H9 (cell line): Measurements from ENCODE around the gene GABRB1. TPM values are rescaled to one million over a fixed set of nuclear protein-coding genes. Genes with fewer than 3 reads are reported as not detected.

Experiments
- DNase-seq: peaks from one replicate; pipeline ENCODE4 v3.0.0-alpha.2; 2017
- H2AFZ ChIP-seq: one replicate; pipeline ENCODE4 v1.6.1; 2013; ENCODE audit warnings: mild to moderate bottlenecking, low read length, control low read depth, moderate library complexity
- H2AK5ac ChIP-seq: 2 replicates; pipeline ENCODE4 v1.6.1; 2013; ENCODE audit warnings: low read length, control low read depth, mixed read lengths; ENCODE audit not compliant: insufficient read length
- H2BK120ac ChIP-seq: one replicate; pipeline ENCODE4 v1.6.1; 2013; ENCODE audit warnings: low read depth, mild to moderate bottlenecking, low read length, control low read depth, inconsistent platforms; ENCODE audit not compliant: poor library complexity, severe bottlenecking
- H2BK12ac ChIP-seq: 2 replicates; pipeline ENCODE4 v1.6.1; 2013; ENCODE audit warnings: low read length, control low read depth, mixed read lengths, low read depth; ENCODE audit not compliant: insufficient read length
- H2BK15ac ChIP-seq: 2 replicates; pipeline ENCODE4 v1.6.1; 2013; ENCODE audit warnings: low read depth, low read length, control low read depth
- H2BK20ac ChIP-seq: one replicate; pipeline ENCODE4 v1.6.1; 2013; ENCODE audit warnings: low read depth, mild to moderate bottlenecking, low read length, control low read depth, inconsistent platforms; ENCODE audit not compliant: poor library complexity, severe bottlenecking
- H2BK5ac ChIP-seq: 2 replicates; pipeline ENCODE4 v1.6.1; 2013; ENCODE audit warnings: low read length, control low read depth, mixed read lengths; ENCODE audit not compliant: insufficient read length
- H3K14ac ChIP-seq: 2 replicates; pipeline ENCODE4 v1.6.1; 2013; ENCODE audit warnings: low read length, control low read depth; ENCODE audit not compliant: insufficient read depth
- H3K18ac ChIP-seq: 2 replicates; pipeline ENCODE4 v1.6.1; 2013; ENCODE audit warnings: low read depth, mild to moderate bottlenecking, mixed read lengths, low read length, control low read depth; ENCODE audit not compliant: insufficient read length
- H3K23ac ChIP-seq: 2 replicates; pipeline ENCODE4 v1.6.1; 2013; ENCODE audit warnings: low read length, control low read depth, mixed read lengths, low read depth; ENCODE audit not compliant: insufficient read length
- H3K23me2 ChIP-seq: 2 replicates; pipeline ENCODE4 v1.6.1; 2013; ENCODE audit warnings: low read depth, mild to moderate bottlenecking, mixed read lengths, low read length, control low read depth; ENCODE audit not compliant: insufficient read length, poor library complexity, severe bottlenecking
- H3K27ac ChIP-seq: 2 replicates; pipeline ENCODE4 v1.5.1; 2013; ENCODE audit warnings: low read length, control low read depth, mixed read lengths, low read depth; ENCODE audit not compliant: insufficient read length
- H3K27me3 ChIP-seq: 2 replicates; pipeline ENCODE4 v1.6.1; 2013; ENCODE audit warnings: low read length, control low read depth, inconsistent platforms; ENCODE audit not compliant: insufficient read depth
- H3K4ac ChIP-seq: 2 replicates; pipeline ENCODE4 v1.6.1; 2013; ENCODE audit warnings: low read depth, mild to moderate bottlenecking, control low read depth, inconsistent platforms, low read length, moderate library complexity
- H3K4me1 ChIP-seq: 2 replicates; pipeline ENCODE4 v1.6.1; 2013; ENCODE audit warnings: low read length, control low read depth, inconsistent platforms; ENCODE audit not compliant: insufficient read depth
- H3K4me2 ChIP-seq: 2 replicates; pipeline ENCODE4 v1.6.1; 2013; ENCODE audit warnings: low read length, control low read depth, mixed read lengths; ENCODE audit not compliant: insufficient read length, insufficient read depth
- H3K56ac ChIP-seq: 2 replicates; pipeline ENCODE4 v1.6.1; 2013; ENCODE audit warnings: low read depth, mild to moderate bottlenecking, mixed read lengths, low read length, control low read depth; ENCODE audit not compliant: insufficient read length
- H3K79me1 ChIP-seq: 2 replicates; pipeline ENCODE4 v1.6.1; 2013; ENCODE audit warnings: low read depth, mild to moderate bottlenecking, moderate library complexity, low read length, control low read depth, inconsistent platforms; ENCODE audit not compliant: insufficient read depth, poor library complexity, severe bottlenecking
- H3K79me2 ChIP-seq: 2 replicates; pipeline ENCODE4 v1.6.1; 2013; ENCODE audit warnings: low read length, control low read depth, inconsistent platforms; ENCODE audit not compliant: insufficient read depth
- H3K9ac ChIP-seq: 2 replicates; pipeline ENCODE4 v1.6.1; 2013; ENCODE audit warnings: low read length, control low read depth, mixed read lengths; ENCODE audit not compliant: insufficient read length; ENCODE audit errors: extremely low read depth
- H3K9me3 ChIP-seq: one replicate; pipeline ENCODE4 v1.6.1; 2013; ENCODE audit warnings: low read depth, low read length, inconsistent platforms; ENCODE audit not compliant: control insufficient read depth
- H3T11ph ChIP-seq: one replicate; pipeline ENCODE4 v1.6.1; 2013; ENCODE audit warnings: mild to moderate bottlenecking, low read length, control low read depth, inconsistent platforms
- H4K20me1 ChIP-seq: one replicate; pipeline ENCODE4 v1.6.1; 2013; ENCODE audit not compliant: control insufficient read depth, insufficient read length, insufficient read depth
- H4K5ac ChIP-seq: 2 replicates; pipeline ENCODE4 v1.6.1; 2013; ENCODE audit warnings: low read depth, mild to moderate bottlenecking, mixed read lengths, low read length, control low read depth; ENCODE audit not compliant: insufficient read length
- H4K8ac ChIP-seq: replicated peaks from 2 replicates; pipeline ENCODE4 v1.6.1; 2013; ENCODE audit warnings: low read length, control low read depth, mixed read lengths, low read depth; ENCODE audit not compliant: insufficient read length
- H4K91ac ChIP-seq: 2 replicates; pipeline ENCODE4 v1.6.1; 2013; ENCODE audit warnings: low read depth, mild to moderate bottlenecking, moderate library complexity, mixed read lengths, low read length, control low read depth; ENCODE audit not compliant: insufficient read length
- H3K27ac Mint-ChIP-seq, 3 experiments: 2 replicates in 2 of 3; 3 replicates in 1 of 3; pipeline ENCODE4 v1.8.0; 2020 to 2021; ENCODE audit warnings: mixed read lengths in 3 of 3, mild to moderate bottlenecking in 1 of 3, moderate library complexity in 1 of 3
- H3K27me3 Mint-ChIP-seq: 2 replicates; pipeline ENCODE4 v1.8.0; 2021; ENCODE audit warnings: low read depth, mild to moderate bottlenecking, moderate library complexity, mixed read lengths
- H3K36me3 Mint-ChIP-seq, 3 experiments: 2 replicates in 2 of 3; 3 replicates in 1 of 3; pipeline ENCODE4 v1.8.0; 2020 to 2021; ENCODE audit warnings: low read depth in 3 of 3, mixed read lengths in 3 of 3; ENCODE audit not compliant: insufficient read depth in 1 of 3
- H3K4me1 Mint-ChIP-seq, 2 experiments: 2 replicates each; pipeline ENCODE4 v1.8.0; 2020; ENCODE audit warnings: mixed read lengths in 2 of 2
- H3K4me3 Mint-ChIP-seq, 2 experiments: 2 replicates in 1 of 2; 3 replicates in 1 of 2; pipeline ENCODE4 v1.8.0; 2020 to 2021; ENCODE audit warnings: mild to moderate bottlenecking in 2 of 2, mixed read lengths in 2 of 2, moderate library complexity in 1 of 2
- H3K9me3 Mint-ChIP-seq, 2 experiments: 2 replicates in 1 of 2; 3 replicates in 1 of 2; pipeline ENCODE4 v1.8.0; 2020; ENCODE audit warnings: mild to moderate bottlenecking in 2 of 2, mixed read lengths in 2 of 2, moderate library complexity in 1 of 2
- whole genome bisulfite sequencing: extraction: QIAGEN DNeasy Blood & Tissue Kit; methylation state at CpG from one replicate; pipeline ENCODE4 v1.1.7; 2013; ENCODE audit warnings: missing lambda C conversion rate, low lambda C conversion rate, mixed read lengths; ENCODE audit not compliant: insufficient read length; ENCODE audit errors: extremely low coverage; 5-methylcytosine and 5-hydroxymethylcytosine counted together
- total RNA-seq: library from RNA; stranded (reverse); gene quantifications from 2 replicates; pipeline ENCODE4 v1.2.1, GENCODE V29; 2021
- TF ChIP-seq, protein P1 (sequence below): fragments of 200-600 bp; sonication (generic); conservative IDR thresholded peaks from 3 replicates; pipeline ENCODE4 v1.8.0; 2021; ENCODE audit warnings: antibody characterized with exemption, mild to moderate bottlenecking

The GABRB1 gene
- total RNA-seq, 1 experiment from 2014 or later: 0.39 TPM

- H3T11ph ChIP-seq: no peak overlapping the region
- no peaks in the 10 kb centered on the region for H3K9me3 ChIP-seq
- no peak overlapping the region for H2BK15ac ChIP-seq
- H3K18ac ChIP-seq: no peak overlapping the region
- Mint-ChIP-seq H3K36me3 (no peaks in the 10 kb centered on the region), H3K27ac (no peak overlapping the region), H3K4me1 (no peaks in the 10 kb centered on the region), H3K9me3 (peaks cover 0 to 2% of the 10 kb centered on the region in 2 experiments; a peak in 1 of 5 replicates), H3K27me3 (no peaks in the 10 kb centered on the region; the same call in 1 of the 2 replicates), H3K4me3 (no peak overlapping the region)
- no peak overlapping the region for H2AFZ ChIP-seq
- no peak overlapping the region for H2AK5ac ChIP-seq
- no peak overlapping the region for H2BK20ac ChIP-seq
- TF ChIP-seq, protein P1, sequence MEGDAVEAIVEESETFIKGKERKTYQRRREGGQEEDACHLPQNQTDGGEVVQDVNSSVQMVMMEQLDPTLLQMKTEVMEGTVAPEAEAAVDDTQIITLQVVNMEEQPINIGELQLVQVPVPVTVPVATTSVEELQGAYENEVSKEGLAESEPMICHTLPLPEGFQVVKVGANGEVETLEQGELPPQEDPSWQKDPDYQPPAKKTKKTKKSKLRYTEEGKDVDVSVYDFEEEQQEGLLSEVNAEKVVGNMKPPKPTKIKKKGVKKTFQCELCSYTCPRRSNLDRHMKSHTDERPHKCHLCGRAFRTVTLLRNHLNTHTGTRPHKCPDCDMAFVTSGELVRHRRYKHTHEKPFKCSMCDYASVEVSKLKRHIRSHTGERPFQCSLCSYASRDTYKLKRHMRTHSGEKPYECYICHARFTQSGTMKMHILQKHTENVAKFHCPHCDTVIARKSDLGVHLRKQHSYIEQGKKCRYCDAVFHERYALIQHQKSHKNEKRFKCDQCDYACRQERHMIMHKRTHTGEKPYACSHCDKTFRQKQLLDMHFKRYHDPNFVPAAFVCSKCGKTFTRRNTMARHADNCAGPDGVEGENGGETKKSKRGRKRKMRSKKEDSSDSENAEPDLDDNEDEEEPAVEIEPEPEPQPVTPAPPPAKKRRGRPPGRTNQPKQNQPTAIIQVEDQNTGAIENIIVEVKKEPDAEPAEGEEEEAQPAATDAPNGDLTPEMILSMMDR: no peak
- no peaks in the 10 kb centered on the region for H3K79me1 ChIP-seq
- H4K5ac ChIP-seq: no peak overlapping the region
- H3K23me2 ChIP-seq: no peaks in the 10 kb centered on the region
- no peak overlapping the region for H3K56ac ChIP-seq
- no peak overlapping the region for H4K8ac ChIP-seq
- no peak overlapping the region for H2BK5ac ChIP-seq
- no peak for DNase-seq
- H2BK12ac ChIP-seq: no peak overlapping the region
- no peaks in the 10 kb centered on the region for H3K27me3 ChIP-seq
- H3K79me2 ChIP-seq: no peaks in the 10 kb centered on the region
- H3K4me2 ChIP-seq: no peak overlapping the region
- no CpG with 5 or more reads among the region's 4 CpGs for WGBS
- H4K20me1 ChIP-seq: no peaks in the 10 kb centered on the region
- no peak overlapping the region for H4K91ac ChIP-seq
- no peak overlapping the region for H3K14ac ChIP-seq
- H2BK120ac ChIP-seq: no peak overlapping the region
- no peaks in the 10 kb centered on the region for H3K4me1 ChIP-seq
- no peak overlapping the region for H3K23ac ChIP-seq
- H3K27ac ChIP-seq: no peak overlapping the region
- H3K9ac ChIP-seq: no peak overlapping the region
- no peak overlapping the region for H3K4ac ChIP-seq
Observed at GRCh38 chr4:47239649-47240048, 208.3 kb downstream of the GABRB1 start.
